NCI-H1092 (cell line): Measurements from ENCODE around the gene PRKAG2.
A peak's percentile ranks its signal among the peaks of the same experiment; 100 is the strongest.
"Not testable (repeated sequence)": the region's sequence is repeated elsewhere in the genome, so short reads cannot be mapped to it uniquely, and the experiment has no call there.

ENCODE experiments used
- DNase-seq: peaks from one replicate; lab custom pipeline; 2025; lab: John Stamatoyannopoulos, UW

The PRKAG2 gene

GRCh38 chr7:151785681-151785965 lies 91.3 kb downstream of the PRKAG2 start:
- DNase-seq: no peak

GRCh38 chr7:151784853-151785680 lies 91.8 kb downstream of the PRKAG2 start:
- no peak for DNase-seq

- no peak for DNase-seq
These were observed 92.8 kb downstream of the PRKAG2 start for GRCh38 chr7:151783958-151784575.

- DNase-seq: no peak
These were observed 94.1 kb downstream of the PRKAG2 start for GRCh38 chr7:151782598-151783448.

- DNase-seq: not testable (repeated sequence)
These were observed 94.7 kb downstream of the PRKAG2 start for GRCh38 chr7:151782256-151782597.

GRCh38 chr7:151781161-151781845 lies 95.6 kb downstream of the PRKAG2 start:
- DNase-seq: no peak

- no peak for DNase-seq
These were observed 96.3 kb downstream of the PRKAG2 start for GRCh38 chr7:151780631-151781030.

- DNase-seq: no peak
These were observed 97.2 kb downstream of the PRKAG2 start for GRCh38 chr7:151779678-151780077.

- DNase-seq: no peak
These were observed 97.7 kb downstream of the PRKAG2 start for GRCh38 chr7:151779255-151779654.

GRCh38 chr7:151777908-151778670 lies 98.8 kb downstream of the PRKAG2 start:
- DNase-seq: no peak

GRCh38 chr7:151777495-151777880 lies 99.4 kb downstream of the PRKAG2 start:
- no peak for DNase-seq

GRCh38 chr7:151776876-151777494 lies 99.9 kb downstream of the PRKAG2 start:
- DNase-seq: no peak

- no peak for DNase-seq
These were observed 100.5 kb downstream of the PRKAG2 start for GRCh38 chr7:151776446-151776845.

GRCh38 chr7:151775547-151776443 lies 101.1 kb downstream of the PRKAG2 start:
- no peak for DNase-seq

- DNase-seq: no peak
These were observed 102.0 kb downstream of the PRKAG2 start for GRCh38 chr7:151774951-151775350.

- peak; percentile 39 for DNase-seq
These were observed 103.1 kb downstream of the PRKAG2 start for GRCh38 chr7:151773797-151774196.

GRCh38 chr7:151770232-151770631 lies 106.7 kb downstream of the PRKAG2 start:
- DNase-seq: no peak

GRCh38 chr7:151769188-151769821 lies 107.6 kb downstream of the PRKAG2 start:
- no peak for DNase-seq

GRCh38 chr7:151768805-151769187 lies 108.1 kb downstream of the PRKAG2 start:
- no peak for DNase-seq

- DNase-seq: no peak
These were observed 109.4 kb downstream of the PRKAG2 start for GRCh38 chr7:151767557-151767956.
